Hematopoietic multipotent progenitor cell treated with erythropoietin and hydrocortisone succinate and interleukin-3 and kit ligand, for 15 days (in vitro differentiated cells): Measurements from ENCODE around the gene DIP2C.
"Not testable (repeated sequence)": the region's sequence is repeated elsewhere in the genome, so short reads cannot be mapped to it uniquely, and the experiment has no call there.

Experiments used
- DNase-seq: peaks from one replicate; pipeline ENCODE4 v3.0.0-alpha.2; 2015; ENCODE audit warnings: low spot score

The DIP2C gene

GRCh38 chr10:693506-693905 is 4.0 kb upstream of the DIP2C start:
- DNase-seq = no peak

GRCh38 chr10:692682-693351 is 3.3 kb upstream of the DIP2C start:
- DNase-seq = no peak

GRCh38 chr10:691216-691615 is 1.7 kb upstream of the DIP2C start:
- no peak for DNase-seq

GRCh38 chr10:690372-691161 is 1.1 kb upstream of the DIP2C start:
- DNase-seq = no peak

GRCh38 chr10:689121-689451 is 382 bp downstream of the DIP2C start:
- no peak for DNase-seq

GRCh38 chr10:688312-689120 is 952 bp downstream of the DIP2C start:
- no peak for DNase-seq

GRCh38 chr10:687583-688311 is 1.7 kb downstream of the DIP2C start:
- no peak for DNase-seq

- no peak for DNase-seq
Measured at GRCh38 chr10:686155-686931, 3.1 kb downstream of the DIP2C start.

- DNase-seq = no peak
Measured at GRCh38 chr10:685613-686012, 3.9 kb downstream of the DIP2C start.

- no peak for DNase-seq
Measured at GRCh38 chr10:683448-684071, 5.9 kb downstream of the DIP2C start.

GRCh38 chr10:682931-683447 is 6.5 kb downstream of the DIP2C start:
- DNase-seq = no peak

- DNase-seq = no peak
Measured at GRCh38 chr10:681670-682318, 7.7 kb downstream of the DIP2C start.

GRCh38 chr10:680745-681144 is 8.7 kb downstream of the DIP2C start:
- DNase-seq = no peak

GRCh38 chr10:680146-680545 is 9.3 kb downstream of the DIP2C start:
- DNase-seq = no peak

- no peak for DNase-seq
Measured at GRCh38 chr10:679556-679955, 9.9 kb downstream of the DIP2C start.

GRCh38 chr10:678662-679005 is 10.8 kb downstream of the DIP2C start:
- DNase-seq = not testable (repeated sequence)

GRCh38 chr10:677750-678661 is 11.5 kb downstream of the DIP2C start:
- no peak for DNase-seq

GRCh38 chr10:677038-677437 is 12.4 kb downstream of the DIP2C start:
- no peak for DNase-seq

- DNase-seq = no peak
Measured at GRCh38 chr10:676178-676577, 13.3 kb downstream of the DIP2C start.
